NOMO-1 (cell line): ENCODE measurements around the gene CCT6A.
"Not testable (repeated sequence)": the region's sequence is repeated elsewhere in the genome, so short reads cannot be mapped to it uniquely, and the experiment has no call there.

Source experiments
- DNase-seq, 2 experiments: peaks; one replicate each; lab custom pipeline; 2025; ENCODE audit not compliant: unreplicated experiment in 2 of 2; lab: John Stamatoyannopoulos, UW

CCT6A gene

GRCh38 chr7:56048763-56049162, 2.8 kb upstream of the CCT6A start:
- not testable (repeated sequence) for DNase-seq

GRCh38 chr7:56051053-56051338, 569 bp upstream of the CCT6A start:
- DNase-seq: no peak

- no peak for DNase-seq
Observed at GRCh38 chr7:56053379-56053778, 1.8 kb downstream of the CCT6A start.

- DNase-seq: no peak
Observed at GRCh38 chr7:56053993-56054392, 2.4 kb downstream of the CCT6A start.

GRCh38 chr7:56062382-56062781, 10.8 kb downstream of the CCT6A start:
- peak in 1 of 2 experiments; percentile 23 for DNase-seq

- DNase-seq: no peak
Observed at GRCh38 chr7:56063500-56063881, 11.9 kb downstream of the CCT6A start.

- peak; percentile 82 to 85 for DNase-seq
Observed at GRCh38 chr7:56063882-56064625, 12.5 kb downstream of the CCT6A start, which contains the start of gene SUMF2. Gene SUMF2 (plus strand): TSS chr7:56064286. CDS start chr7:56064312, 26 bp downstream.

- DNase-seq: not testable (repeated sequence)
Observed at GRCh38 chr7:56066376-56066775, 14.8 kb downstream of the CCT6A start.

- DNase-seq: peak; percentile 7 to 50
Observed at GRCh38 chr7:56074371-56074791, 22.8 kb downstream of the CCT6A start.

- no peak for DNase-seq
Observed at GRCh38 chr7:56077681-56078080, 26.1 kb downstream of the CCT6A start.

GRCh38 chr7:56078196-56078595, 26.6 kb downstream of the CCT6A start:
- DNase-seq: no peak

GRCh38 chr7:56079450-56080185, 28.1 kb downstream of the CCT6A start:
- DNase-seq: no peak

GRCh38 chr7:56080726-56081435, 29.3 kb downstream of the CCT6A start:
- not testable (repeated sequence) for DNase-seq

GRCh38 chr7:56081626-56082340, 30.2 kb downstream of the CCT6A start:
- no peak for DNase-seq

GRCh38 chr7:56083150-56083785, 31.7 kb downstream of the CCT6A start:
- DNase-seq: no peak

GRCh38 chr7:56086761-56087160, 35.2 kb downstream of the CCT6A start:
- no peak for DNase-seq

- no peak for DNase-seq
Observed at GRCh38 chr7:56087445-56087844, 35.9 kb downstream of the CCT6A start.

- DNase-seq: no peak
Observed at GRCh38 chr7:56091591-56091990, 40.0 kb downstream of the CCT6A start.

- not testable (repeated sequence) for DNase-seq
Observed at GRCh38 chr7:56092388-56092787, 40.8 kb downstream of the CCT6A start.

GRCh38 chr7:56092789-56093531, 41.4 kb downstream of the CCT6A start, which contains the start of gene PHKG1:
Gene PHKG1 (minus strand): TSS chr7:56092952. CDS start chr7:56088941, 4,011 bp downstream.
- no peak for DNase-seq
